Stimulated activated CD4-positive, alpha-beta T cell treated with anti-CD3 and anti-CD28 coated beads, TNF-alpha, amount 100 ng/mL, for 24 hours (primary cell): ENCODE measurements around the gene CTSZ.
"Not testable (repeated sequence)": the region's sequence is repeated elsewhere in the genome, so short reads cannot be mapped to it uniquely, and the experiment has no call there.

Experiments used
- DNase-seq, 3 experiments: peaks; one replicate each; pipeline ENCODE4 v3.0.0-alpha.2; 2020; ENCODE audit warnings: low read depth in 3 of 3

Gene CTSZ

GRCh38 chr20:59000326-59000725, 6.7 kb downstream of the CTSZ start:
- no peak for DNase-seq

GRCh38 chr20:58998656-58999055, 8.4 kb downstream of the CTSZ start:
- no peak for DNase-seq

- no peak for DNase-seq
These were observed 9.8 kb downstream of the CTSZ start for GRCh38 chr20:58997141-58997770.

- no peak for DNase-seq
These were observed 10.8 kb downstream of the CTSZ start for GRCh38 chr20:58996226-58996611.

DNA sequence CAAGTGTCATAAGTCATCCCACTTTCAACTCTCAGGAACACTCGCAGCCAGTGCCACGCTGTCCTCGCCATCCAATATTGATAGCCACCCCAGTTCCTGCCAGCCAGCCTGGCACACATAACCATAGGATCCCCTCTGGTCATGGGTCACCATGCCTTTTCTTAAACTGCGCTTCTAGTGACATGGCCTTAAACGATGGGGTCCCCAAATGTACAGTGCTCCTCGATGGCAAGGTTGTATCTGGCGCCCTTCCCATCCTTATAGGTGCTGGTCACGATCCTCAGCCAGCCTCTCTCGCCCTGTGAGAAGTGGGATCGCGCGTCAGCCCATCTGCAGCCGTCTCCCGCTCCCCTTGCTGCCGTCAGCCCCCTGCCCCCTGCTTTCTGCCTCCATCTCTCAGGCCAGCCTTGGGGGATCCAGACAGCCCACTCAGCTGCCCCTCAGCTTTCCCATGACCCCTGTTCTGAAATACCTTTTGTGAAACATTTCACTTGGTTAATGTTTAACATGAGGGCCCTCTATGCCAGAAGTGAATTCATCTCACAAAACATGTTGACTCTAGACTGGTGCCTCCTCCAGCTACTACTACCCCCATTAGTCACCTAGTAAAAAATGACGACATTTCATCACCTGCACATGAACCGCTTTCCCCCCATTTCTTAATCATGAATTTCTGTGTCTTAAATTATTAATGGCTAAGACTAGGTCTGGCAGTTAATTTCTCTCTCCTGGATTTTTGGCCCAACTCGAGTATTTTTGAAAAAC, 11.4 kb downstream of the CTSZ start:
- DNase-seq: no peak

GRCh38 chr20:58994390-58995159, 12.5 kb downstream of the CTSZ start:
- DNase-seq: no peak

GRCh38 chr20:58993332-58994248, 13.5 kb downstream of the CTSZ start:
- DNase-seq: no peak

DNA sequence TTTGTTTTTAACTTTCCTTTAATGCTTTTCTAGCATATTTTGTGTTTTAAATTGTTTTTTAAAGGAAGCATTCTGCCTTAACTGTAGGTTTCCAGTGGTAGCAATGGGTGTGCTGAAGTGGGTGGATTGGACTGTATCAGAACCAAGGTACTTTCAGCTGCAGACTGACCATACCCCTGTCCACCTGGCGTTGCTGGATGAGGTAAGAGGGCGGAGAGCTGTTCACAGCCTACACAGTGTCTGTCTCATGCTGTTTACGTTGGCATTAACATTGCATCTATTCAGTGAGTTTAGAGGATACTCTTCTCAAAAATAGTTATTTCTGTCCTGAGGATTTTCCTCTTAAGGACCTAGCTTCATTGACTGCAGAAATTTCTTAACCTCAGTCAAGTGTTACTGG, 14.1 kb downstream of the CTSZ start:
- DNase-seq: no peak

- no peak for DNase-seq
These were observed 15.3 kb downstream of the CTSZ start for GRCh38 chr20:58991715-58992114.

- no peak for DNase-seq
These were observed 16.2 kb downstream of the CTSZ start for GRCh38 chr20:58990651-58991445.

- DNase-seq: no peak
These were observed 17.9 kb downstream of the CTSZ start for GRCh38 chr20:58989196-58989595.

DNA sequence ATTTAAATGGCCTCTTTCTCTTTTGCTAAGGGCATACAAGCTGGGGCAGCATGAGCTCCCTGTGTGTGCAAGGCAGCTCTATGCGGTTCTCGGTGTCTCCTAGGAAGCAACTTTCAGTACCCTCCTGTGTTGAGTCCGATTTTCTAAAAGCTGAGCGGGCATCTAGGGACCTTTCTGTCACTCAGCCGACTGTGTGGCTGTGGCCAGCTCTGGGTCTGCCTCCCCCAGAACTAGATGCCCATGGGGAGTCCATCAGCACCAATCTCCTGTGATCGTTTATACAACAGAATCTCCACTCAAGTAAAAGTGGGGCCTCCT, 18.5 kb downstream of the CTSZ start:
- no peak for DNase-seq

- no peak for DNase-seq
These were observed 19.1 kb downstream of the CTSZ start for GRCh38 chr20:58987790-58988564.

DNA sequence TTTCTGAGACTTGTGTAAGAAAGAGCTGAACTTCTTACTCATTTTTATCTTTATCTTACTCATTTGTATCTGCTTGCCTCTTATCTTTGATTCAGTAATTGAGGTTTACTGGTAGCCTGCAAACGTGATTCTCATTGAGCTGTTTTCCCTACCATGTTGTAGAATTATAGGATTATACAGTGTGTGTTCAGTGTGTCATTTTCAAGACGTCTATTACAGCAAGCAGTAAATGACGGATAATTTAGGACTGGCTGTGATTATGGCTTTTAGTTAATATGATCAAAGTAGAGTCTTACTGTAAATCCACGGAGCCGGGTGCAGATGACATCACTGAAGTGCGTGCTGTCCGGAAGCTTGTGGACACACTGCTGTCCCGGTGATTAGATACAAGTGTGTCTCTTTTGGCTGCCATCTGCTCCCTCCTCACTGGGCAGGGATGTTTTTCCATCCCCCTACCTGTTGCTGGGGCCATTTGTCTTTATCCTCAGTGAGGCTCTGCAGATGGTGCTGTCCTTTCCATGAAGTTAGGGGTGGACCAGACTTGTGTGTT, 20.0 kb downstream of the CTSZ start:
- DNase-seq: no peak

- DNase-seq: no peak
These were observed 20.6 kb downstream of the CTSZ start for GRCh38 chr20:58986286-58986967.

DNA sequence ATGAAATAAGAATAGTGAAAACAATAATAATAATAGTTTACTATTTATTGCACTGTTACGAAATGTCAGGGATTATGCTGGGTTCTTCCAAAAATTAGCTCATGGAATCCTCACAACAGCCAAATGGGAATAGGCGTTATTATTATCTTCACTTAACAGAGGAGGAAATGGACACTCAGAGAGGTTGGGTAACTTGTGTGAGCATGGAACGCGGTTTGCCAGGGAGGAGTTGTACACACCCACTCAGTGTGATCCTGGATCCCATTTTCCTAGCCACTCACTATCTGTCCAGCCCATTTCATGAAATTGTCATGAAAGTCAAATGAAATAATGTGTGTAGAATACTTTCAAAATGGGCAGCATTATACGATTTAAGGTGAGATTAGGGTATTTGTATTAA, 21.4 kb downstream of the CTSZ start:
- no peak for DNase-seq

- no peak for DNase-seq
These were observed 22.4 kb downstream of the CTSZ start for GRCh38 chr20:58984691-58985090.

DNA sequence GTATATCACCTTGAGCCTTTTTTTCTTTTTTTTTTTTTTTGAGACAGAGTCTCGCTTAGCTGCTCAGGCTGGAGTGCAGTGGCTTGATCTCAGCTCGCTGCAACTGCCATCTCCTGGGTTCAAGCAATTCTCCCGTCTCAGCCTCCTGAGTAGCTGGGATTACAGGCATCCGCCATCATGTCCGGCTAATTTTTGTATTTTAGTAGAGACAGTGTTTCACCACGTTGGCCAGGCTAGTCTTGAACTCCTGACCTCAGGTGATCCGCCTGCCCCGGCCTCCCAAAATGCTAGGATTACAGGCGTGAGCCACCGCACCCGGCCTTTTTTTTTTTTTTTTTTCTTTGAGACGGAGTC, 24.0 kb downstream of the CTSZ start:
- DNase-seq: not testable (repeated sequence)

- no peak for DNase-seq
These were observed 24.5 kb downstream of the CTSZ start for GRCh38 chr20:58982406-58983114.
